ENCODE results near the gene NHLRC4. TPM values are rescaled to one million over a fixed set of nuclear protein-coding genes. Genes with fewer than 3 reads are reported as not detected.

Gene NHLRC4
- polyA plus RNA-seq, 1 donor = 4.7 TPM

GRCh38 chr16:551210-551609 lies 15.6 kb upstream of the NHLRC4 start:
- DNase-seq = no peak

DNA sequence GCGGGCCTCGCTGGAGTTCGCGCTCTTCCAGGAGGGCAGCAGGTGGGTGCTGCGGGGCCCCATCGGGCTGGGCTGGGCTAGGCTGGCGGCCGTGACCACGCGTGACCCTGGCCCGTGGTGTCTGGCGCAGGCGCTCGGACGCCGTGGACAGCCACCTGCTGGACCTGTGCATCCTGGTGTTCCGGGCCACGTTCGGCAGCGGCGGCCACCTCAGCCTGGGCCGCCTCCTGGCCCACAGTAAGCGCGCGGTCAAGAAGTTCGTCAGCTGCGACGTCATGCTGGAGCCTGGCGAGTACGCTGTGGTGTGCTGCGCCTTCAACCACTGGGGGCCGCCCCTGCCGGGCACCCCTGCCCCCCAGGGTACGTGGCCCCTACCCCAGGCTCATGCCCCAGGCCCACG lies 14.6 kb upstream of the NHLRC4 start:
- no peak for DNase-seq

- DNase-seq = no peak
Measured at GRCh38 chr16:553601-554296, 13.1 kb upstream of the NHLRC4 start.

DNA sequence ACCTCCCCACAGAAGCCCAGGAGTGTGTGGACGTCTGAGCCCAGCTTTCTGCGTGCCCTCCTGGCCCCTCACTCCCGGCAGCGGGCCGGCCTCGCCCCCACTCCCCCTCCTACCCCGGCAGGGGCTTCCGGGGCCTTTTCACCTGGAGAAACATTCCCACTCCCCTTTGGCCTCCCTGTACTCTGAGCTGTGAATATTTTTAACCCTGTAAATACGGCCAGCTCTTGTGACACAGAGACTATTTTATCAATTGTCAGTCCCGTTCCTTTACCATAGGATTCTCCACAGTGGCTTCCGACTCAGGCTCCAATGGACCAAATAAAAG lies 12.5 kb upstream of the NHLRC4 start:
- DNase-seq = no peak

- no peak for DNase-seq
Measured at GRCh38 chr16:554640-555365, 12.0 kb upstream of the NHLRC4 start.

GRCh38 chr16:555528-556473 lies 11.0 kb upstream of the NHLRC4 start:
- DNase-seq = no peak

DNA sequence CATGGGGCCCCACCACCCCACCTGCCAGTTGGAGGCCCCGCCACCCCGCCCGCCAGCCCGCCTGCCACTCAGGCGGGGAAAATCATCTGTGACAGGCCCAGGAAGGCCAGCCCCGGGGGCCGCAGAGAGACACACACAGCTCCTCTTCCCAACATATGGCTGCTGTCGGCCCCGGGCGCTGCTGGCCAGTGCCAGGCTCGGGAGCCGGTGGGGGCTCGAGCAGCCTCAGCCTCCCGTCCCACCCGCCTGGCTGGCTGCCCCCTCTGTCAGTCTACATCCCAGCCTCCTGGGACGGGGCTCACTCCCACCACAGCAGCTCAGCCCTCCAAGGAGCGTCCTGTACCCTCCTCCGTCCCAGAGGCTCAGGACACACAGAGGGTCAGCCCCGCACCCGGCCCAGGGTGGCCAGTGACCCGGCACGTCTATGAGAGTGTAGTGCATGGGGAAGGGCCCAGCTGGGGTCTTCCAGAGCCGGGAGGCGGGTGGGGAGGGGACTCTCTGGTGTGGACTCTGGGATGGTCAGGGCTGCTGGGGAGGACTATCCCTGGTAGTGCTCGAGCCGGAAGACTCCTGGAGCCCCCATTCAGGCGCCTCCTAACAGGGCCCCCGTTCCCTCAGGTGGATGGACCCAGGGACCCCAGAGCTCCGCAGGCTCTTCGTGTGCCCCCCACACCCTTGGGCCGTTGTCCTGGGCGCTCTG lies 10.2 kb upstream of the NHLRC4 start:
- no peak for DNase-seq

- no peak for DNase-seq
Measured at GRCh38 chr16:557463-558297, 9.1 kb upstream of the NHLRC4 start.

DNA sequence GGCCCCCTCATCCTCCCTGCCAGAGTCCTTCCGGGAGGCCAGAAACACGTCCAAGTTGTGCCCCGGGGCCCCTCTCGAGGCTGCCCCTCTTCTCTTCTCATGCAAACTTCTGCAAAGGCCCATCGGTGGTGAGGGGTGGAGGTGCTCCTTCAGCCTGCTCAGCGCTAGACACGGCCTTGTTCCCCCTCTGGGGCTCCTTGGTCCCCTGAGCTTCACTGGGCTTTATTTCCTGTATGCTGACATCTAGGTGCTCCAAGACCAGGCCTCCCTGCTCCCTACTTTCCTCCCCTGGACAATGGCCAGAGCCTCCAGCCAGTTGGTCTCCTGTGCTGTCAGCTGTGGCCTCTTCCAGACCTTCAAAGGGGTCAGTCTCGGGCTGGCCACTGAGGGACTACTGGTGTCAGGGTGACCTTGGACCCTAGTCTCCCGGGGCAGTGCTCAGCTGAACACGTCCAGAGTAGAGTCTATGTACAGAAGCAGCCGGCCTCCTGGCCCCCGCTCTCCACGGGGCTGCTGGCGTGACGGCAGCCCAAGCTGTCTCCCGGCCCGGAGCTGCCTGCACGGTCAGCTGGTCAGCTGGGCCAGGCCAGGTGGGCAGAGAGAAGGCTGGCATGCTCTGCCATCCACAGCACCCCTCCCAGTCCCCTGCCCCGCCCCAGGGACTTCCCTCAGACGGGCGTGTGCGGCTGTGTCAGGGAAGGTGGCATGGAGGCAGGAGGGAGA lies 8.3 kb upstream of the NHLRC4 start:
- DNase-seq = no peak

DNA sequence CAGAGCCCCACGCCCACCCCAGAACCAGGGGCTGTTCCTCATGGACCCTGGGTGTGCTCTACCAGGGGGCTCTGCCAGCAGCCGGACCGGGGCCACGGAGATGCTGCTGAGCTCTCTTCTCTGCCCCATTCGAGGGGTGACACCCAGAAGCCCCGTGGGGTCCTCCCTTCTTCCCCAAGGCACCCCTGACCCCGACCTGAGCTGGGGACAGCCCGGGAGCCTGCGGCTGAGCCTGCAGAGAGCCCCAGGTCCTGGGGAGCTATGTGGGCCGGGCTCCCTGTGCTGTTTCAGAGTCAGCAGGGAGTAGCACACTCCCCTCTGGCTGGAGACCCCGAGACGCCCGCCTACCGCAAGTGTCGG lies 7.8 kb upstream of the NHLRC4 start:
- DNase-seq = no peak

GRCh38 chr16:559411-560203 lies 7.2 kb upstream of the NHLRC4 start:
- no peak for DNase-seq

DNA sequence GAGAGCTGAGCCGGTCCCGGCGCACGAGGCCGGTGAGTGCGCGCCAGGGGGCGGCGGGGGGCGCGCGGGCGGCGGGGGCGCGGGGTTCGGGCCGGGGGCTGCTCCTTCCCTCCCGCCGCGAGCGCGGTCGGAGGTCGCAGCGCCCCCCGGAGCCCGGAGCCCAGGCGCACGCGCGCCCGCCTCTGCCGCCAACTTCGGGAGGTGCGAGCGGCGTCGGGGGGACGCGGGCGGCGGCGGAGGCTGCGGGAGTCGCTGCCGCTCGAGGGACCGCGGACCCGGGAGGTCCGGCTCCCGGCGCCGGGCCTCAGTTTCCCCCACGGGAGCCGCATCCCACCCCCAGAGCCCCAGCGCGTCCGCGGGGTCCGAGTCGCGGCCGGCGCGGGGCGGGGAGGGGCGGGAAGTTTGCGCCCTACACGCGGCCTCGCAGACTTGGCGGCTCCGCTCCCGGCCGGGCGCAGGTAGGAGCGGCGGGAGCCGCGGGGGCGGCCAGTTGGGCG lies 6.6 kb upstream of the NHLRC4 start, which contains the start of gene PRR35:
Gene PRR35, plus strand, starts transcription at position 191 of the 497 bp plus-strand sequence. CDS start 2,901 bp downstream, outside the sequence.
- no peak for DNase-seq

- DNase-seq = no peak
Measured at GRCh38 chr16:560701-561412, 5.9 kb upstream of the NHLRC4 start.

DNA sequence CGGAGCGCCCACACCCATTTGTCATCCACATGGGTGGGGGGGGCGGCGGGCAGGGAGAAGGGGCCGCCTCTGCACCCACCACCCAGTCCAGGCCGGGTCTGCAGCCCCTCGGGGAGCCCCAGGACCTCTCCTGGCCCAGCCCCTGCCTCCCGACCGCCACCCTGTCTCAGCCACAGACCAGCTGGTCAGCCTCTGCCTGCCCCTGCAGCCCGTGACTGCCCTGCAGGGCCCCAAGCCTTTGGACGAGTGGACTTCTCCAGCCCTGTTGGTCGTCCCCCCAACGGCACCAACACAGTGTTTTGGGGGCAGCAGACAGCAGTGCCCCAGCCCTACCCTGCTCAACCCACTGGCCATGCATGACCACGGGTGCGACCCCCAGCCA lies 5.4 kb upstream of the NHLRC4 start:
- no peak for DNase-seq

DNA sequence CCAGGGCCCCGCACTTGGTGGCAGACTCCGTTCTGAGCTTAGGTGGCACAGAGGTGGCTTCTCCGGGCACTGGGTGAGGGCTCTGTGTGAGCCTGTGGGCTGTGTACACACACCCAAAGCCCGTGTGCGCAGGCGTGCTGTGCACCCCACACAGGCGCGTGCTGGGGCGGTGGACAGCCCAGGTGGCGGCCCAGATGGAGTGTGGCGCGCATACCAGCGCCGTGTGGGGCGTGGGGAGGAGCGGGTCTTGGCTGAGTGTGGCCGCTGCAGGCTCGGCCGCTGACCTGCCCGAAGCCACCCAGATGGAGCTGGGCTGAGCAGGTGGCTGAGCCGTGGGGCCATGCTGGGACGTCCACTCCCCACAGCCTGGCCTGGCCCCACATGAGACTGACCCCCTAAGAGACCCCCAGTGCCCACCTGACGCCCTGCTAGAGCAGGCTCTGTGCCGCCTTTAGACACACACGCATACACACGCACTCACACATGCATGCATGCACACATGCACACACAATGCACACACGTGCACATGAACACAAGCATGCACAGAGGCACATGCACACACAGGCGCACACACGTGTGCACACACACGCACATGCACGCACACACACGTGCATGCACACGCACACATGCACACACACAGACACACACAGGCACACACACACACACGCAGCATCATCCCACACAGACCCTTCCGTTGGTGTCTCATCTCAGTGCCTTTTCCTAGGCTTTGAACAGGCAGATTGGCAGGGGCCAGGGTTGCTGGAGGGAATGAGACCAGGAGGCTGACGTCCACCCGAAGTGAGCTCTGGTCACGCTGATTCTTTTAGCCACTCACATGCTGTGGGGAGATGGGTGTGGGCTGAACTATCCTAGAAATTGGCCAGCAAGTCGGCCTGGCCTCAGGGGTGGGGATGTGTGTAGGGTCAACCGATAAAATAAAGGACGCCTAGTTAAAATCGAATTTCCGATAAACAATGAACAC lies 4.6 kb upstream of the NHLRC4 start:
- DNase-seq = no peak

DNA sequence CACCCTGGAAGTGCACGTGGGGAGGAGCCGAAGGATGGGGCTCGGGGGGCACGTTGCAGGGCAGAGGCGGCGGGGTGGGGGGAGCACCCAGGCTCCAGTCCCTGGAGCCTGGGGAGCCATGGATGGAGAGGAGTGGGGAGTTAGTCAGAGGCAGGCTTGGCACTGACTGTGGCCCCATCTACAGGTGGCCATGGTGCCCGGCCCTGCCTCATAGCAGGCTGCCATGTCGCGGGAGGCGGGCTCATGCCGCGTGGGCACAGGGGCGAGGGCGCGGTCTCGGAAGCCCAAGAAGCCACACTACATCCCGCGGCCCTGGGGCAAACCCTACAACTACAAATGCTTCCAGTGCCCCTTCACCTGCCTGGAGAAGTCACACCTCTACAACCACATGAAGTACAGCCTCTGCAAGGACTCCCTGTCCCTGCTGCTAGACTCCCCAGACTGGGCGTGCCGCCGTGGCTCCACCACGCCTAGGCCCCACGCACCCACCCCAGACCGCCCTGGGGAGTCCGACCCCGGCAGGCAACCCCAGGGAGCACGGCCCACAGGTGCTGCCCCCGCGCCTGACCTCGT lies 3.6 kb upstream of the NHLRC4 start:
- DNase-seq = no peak

All from left kidney (tissue), 2 donors.